Stimulated activated CD8-positive, alpha-beta memory T cell treated with anti-CD3 and anti-CD28 coated beads, Interleukin-4, amount 100 ng/mL, for 1 hour (primary cell): ENCODE results near the gene RGS6.

ENCODE experiments used
- DNase-seq, 2 donors: peaks; one replicate each; pipeline ENCODE4 v3.0.0-alpha.2; 2020; ENCODE audit warnings: low read depth in 2 of 2, low spot score in 1 of 2

Gene RGS6

DNA sequence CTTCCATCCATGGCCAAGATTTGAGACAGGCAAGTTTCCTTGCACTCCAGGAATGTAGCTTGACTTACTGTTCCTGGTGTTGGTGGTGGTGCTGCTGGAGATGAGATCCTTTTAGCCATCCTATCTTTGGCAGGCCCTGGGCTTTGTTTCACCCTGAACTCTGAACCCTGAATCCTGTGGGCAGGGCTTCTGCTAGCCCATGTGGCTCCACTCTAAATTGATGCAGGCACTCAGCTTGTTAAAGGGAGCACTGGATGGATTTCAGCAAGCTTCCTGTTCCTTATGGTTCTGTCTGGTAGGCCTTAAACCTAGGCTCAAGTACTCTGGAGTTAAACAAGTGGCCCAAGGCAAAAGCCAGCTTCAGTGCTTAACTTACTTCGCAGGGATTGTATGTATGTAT is 138.2 kb downstream of the RGS6 start:
- DNase-seq = no peak

- DNase-seq = no peak
These were observed 143.6 kb downstream of the RGS6 start for GRCh38 chr14:72075649-72076334.

GRCh38 chr14:72081137-72081536 is 148.9 kb downstream of the RGS6 start:
- DNase-seq = no peak

DNA sequence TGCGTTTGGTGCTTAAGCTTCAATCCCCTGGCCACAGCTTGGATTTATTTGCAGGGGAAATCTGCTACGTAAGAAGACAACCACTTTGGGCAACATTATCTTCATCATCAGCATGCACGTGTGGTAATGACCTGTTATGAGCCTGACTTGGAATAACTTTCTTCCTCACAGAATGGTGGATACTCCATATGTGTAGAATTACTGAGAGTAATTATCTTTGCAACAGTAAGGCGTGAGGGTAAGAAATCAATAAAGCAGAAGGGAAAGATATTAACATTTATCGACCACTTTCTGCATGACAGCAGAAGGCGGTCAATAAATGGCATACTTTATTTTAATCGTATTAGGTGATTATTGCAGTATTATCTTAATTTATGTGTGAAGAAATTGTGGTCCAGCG is 152.7 kb downstream of the RGS6 start:
- DNase-seq = no peak

GRCh38 chr14:72089625-72090024 is 157.4 kb downstream of the RGS6 start:
- DNase-seq = no peak

- no peak for DNase-seq
These were observed 162.8 kb downstream of the RGS6 start for GRCh38 chr14:72094844-72095582.

DNA sequence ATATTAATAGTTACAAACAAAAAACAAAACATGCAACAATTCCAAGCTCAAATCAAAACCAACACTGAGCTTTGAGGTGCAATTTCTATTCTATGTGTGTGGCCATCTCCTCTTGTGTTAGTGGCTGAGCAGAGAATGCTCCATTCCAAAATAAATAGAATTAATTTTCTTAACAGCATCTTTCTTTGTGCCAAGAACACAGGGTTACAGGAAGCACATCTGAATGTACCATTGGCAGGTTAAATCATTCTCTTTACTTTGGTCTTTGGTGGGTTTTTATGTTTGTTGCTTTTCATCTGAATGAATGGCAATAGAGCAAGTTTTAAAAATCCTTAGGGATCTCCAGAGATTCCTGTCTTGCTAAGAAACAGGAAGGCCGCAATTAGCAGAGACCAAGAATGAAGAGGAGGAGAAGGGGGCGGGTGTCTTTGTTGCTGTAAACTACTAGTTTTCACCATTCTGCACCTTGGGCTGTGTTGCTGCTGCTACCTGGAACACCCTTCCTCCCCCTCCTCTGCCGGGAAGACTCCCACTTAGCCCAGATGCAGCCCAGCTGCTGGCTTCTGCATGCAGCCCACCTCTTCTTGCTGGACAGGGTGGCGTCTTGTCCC is 165.0 kb downstream of the RGS6 start:
- no peak for DNase-seq

DNA sequence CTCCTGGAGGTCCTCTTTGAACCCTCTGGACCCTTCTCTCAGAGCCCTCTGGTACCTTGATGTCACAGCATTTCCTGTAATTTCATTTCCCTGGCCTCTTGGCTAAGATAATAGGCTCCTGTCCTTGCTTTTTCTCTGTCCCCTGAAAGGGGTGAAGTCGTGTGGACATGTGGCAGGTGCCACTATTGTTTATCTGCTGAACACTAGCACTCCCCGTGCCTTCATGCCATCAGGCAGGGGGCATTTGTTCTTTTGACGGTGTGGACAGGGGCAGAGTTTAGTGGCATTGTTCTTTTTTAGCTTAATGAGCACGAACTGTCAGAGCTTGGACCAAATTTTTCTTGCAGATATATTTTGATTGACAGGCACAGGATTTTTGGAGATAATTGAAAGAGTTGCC is 166.0 kb downstream of the RGS6 start:
- no peak for DNase-seq

GRCh38 chr14:72099566-72099965 is 167.3 kb downstream of the RGS6 start:
- no peak for DNase-seq

DNA sequence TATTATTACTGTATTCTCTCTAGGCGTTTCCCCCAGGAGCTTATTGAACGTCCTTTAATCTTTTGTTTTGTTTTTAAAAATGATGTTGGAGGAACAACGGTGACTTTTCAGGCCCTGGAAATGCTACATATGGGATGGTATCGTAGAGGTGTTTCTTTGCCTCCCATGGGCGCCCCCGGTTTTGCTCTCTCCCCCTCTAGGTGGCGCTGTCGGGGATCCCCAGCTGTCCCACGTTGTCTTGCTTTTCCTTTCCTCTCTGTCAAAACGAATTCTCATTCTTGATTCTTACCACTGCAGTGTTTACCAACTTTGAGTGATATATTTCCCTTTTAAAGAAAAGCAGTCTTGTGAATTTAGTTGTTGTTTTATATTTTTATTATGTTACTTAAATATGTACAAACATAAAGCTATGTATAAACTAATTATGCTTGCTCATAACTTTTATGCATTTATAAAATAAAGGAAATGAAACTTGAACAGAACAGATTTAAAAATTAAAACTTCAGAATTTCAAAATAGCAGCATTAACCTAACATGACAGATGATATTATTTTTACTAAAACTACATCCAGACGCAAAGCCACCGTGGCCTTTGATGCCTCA is 171.9 kb downstream of the RGS6 start:
- no peak for DNase-seq

GRCh38 chr14:72111911-72112310 is 179.7 kb downstream of the RGS6 start:
- DNase-seq = no peak

GRCh38 chr14:72118841-72119240 is 186.6 kb downstream of the RGS6 start:
- DNase-seq = no peak

- DNase-seq = no peak
These were observed 188.1 kb downstream of the RGS6 start for GRCh38 chr14:72120315-72120714.

DNA sequence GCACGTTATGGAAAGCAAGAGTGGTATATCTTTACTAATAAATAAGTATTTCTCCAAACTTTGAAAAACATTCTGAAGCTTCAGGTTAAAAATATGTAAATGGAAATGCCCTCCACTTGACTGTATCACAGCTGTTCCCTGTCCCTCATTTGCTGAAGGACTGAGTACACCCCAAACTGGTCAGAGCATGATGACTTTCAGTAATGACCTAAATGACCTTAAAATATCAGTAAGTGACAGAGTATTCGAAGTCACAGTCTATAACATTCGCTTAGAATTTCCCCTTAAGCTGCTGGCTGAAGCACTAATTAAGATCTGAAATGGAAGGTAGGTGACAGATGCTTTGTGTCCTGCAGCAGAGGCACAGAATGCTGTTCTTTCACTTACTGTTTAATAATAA is 191.5 kb downstream of the RGS6 start:
- DNase-seq = no peak

DNA sequence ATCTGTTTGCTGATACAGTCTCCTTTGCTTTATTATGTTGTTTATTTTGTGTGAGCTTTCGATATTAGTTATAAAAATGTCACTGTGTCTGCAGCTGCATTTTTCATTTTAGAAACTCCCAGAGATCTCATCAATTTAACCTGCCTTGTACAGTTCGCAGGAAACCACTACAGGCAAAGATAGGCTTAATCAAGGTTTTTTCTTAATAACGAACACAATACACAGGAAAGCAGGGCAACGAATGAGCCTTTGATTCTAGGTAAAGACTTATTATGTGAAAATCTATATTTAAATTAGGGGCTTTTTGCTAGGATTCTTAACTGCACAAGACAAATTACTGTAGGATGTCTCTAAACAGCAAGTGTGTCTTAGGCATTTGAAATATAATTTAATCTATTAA is 191.9 kb downstream of the RGS6 start:
- DNase-seq = no peak

DNA sequence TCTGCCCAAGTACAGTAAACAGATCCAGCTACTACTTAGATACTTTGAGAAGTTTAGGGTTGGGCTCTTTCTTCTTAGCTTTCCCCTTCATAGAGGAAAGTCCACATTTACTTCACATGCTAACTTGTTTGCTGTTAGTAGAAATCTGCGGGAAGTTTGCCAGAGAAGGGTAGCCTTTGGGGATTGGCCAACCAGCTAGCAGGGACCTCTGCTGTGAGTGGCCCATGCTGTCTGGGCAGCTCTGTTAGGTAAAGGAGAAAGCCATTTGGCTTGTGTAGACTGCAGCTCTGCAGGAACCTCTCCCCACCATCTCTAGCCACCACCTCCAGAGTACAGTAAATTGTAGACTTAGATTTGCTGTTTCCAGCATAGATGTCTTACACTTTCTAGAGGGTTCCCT is 193.9 kb downstream of the RGS6 start:
- no peak for DNase-seq

- no peak for DNase-seq
These were observed 194.3 kb downstream of the RGS6 start for GRCh38 chr14:72126561-72126960.

DNA sequence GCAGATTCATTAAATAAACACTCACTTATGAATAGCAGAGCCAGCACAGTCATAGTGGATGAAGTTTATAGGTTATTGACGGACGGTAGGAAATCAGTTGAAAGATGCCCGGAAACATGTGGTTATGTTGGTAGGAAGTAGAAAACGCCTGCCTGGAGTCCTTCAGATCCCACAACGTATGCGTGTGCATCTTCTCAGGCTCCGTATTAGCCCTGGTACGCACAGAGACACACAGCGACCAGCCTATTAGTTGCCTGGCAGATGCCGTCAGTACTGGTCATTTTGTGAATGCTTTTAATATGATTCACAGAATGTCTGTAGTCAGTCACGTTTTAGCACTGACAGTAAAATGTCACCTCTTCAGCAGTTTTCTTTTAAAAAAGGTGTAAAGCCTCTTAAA is 196.4 kb downstream of the RGS6 start:
- DNase-seq = no peak

DNA sequence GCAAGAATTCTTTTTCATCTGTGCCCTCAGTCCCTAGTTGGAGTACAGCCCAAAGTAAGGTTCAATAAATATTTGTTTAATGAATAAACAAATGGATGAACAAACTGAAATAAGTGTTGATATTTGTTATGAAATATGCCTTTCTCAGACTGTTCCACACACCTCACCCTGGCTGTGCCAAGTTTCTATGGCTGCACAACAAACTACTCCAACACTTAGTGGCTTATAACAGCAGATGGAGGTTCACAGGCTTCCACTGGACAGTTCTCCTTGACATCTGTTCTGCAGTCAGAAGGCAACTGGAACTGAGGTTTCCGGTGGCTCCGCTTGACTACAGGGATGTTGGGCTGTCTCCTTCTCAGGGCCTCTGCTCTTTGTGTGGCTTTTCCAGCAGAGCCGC is 197.1 kb downstream of the RGS6 start:
- DNase-seq = no peak

GRCh38 chr14:72141084-72141483 is 208.9 kb downstream of the RGS6 start:
- no peak for DNase-seq

- DNase-seq = no peak
These were observed 210.1 kb downstream of the RGS6 start for GRCh38 chr14:72142328-72142727.

DNA sequence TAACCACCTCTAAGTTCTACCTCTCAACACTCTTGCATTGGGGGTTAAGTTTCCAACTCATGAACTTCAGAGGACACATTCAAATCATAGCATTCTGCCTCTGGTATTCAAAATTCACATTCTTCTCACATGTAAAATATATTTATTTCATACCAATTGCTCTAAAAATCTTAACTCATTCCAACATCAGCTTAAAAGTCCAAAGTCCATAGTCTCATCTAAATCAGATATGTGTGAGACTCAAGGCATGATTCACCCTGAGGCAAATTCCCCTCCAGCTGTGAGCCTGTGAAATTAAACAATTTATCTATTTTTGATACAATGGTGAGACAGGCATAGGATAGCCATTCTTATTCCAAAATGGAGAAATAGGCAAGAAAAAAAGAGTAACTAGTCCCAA is 214.0 kb downstream of the RGS6 start:
- DNase-seq = no peak
